ENCODE data around the gene ISX.

The ISX gene

DNA sequence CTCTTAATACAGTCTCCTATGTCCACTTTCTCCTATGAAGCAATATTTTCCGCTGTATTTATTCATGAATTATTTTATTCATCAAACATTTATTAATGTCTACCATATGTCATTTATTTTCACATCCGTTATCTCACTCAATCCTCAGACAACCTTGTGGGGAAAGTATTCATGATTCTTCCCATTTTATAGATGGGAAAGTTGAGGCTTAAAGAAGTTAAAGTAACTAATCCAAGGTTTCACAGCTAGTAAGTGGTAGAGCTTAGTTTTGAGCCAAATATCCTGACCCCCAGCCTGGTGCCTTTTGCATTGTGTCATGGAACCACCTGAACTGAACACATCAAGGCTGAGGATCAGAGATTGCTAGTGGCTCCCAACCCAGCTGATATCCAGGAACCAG lies 66.6 kb downstream of the ISX start:
- peaks cover 27% of the 10 kb centered on the region for H3K4me1 ChIP-seq (ENCODE audit: insufficient read depth, low read length)
- no peaks in the 10 kb centered on the region for H3K27me3 ChIP-seq (ENCODE audit: insufficient read depth, low read length)
- no peak overlapping the region for H3K27ac ChIP-seq (ENCODE audit: low read depth, low read length)
- H3K36me3 ChIP-seq (ENCODE audit: insufficient read depth, low read length): no peaks in the 10 kb centered on the region
- no peak overlapping the region for H3K4me3 ChIP-seq (ENCODE audit: low read length)
- H3K9me3 ChIP-seq (ENCODE audit: insufficient read depth, low read depth, low read length): no peaks in the 10 kb centered on the region
- H3K9ac ChIP-seq (ENCODE audit: low read depth, low read length): no peak overlapping the region
- WGBS: 88% methylated on average over 1 of the region's 2 CpGs

DNA sequence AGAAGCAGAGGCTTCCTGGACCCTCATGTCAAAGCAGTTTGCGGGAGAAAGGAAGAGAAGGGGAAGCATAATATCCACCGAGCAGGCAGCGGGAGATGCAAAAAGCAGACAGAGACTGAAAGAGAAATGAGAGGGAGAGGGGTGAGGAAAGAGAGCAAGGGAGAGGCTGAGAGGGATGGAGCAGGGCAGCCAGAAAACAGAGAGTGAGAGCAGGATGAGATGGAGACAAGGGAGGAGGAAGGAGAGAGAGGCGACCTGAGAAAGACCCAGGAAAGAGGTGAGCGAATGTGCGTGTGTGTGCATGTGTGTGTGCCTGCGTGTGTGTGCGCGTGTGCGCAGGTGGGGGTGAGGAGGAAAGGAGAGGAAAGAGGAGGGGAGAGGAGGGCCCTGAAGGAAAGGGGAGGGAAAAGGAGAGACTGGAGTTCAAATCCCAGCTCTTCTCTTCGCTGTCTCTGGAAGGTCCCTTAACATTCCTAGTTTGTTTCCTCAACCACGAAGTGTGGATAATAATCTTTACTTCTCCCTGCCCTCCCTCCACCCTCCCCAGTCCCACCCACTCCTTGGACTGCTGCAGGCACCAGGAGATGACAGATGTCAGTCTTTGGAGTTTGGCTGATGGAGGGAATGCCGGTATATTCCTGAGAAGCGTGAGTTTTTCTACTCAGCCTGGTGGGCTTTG lies 67.9 kb downstream of the ISX start:
- Histone ChIP-seq H3K4me3 (ENCODE audit: low read length) (no peak overlapping the region), H3K4me1 (ENCODE audit: insufficient read depth, low read length) (peaks cover 27% of the 10 kb centered on the region), H3K27me3 (ENCODE audit: insufficient read depth, low read length) (no peaks in the 10 kb centered on the region), H3K9me3 (ENCODE audit: insufficient read depth, low read depth, low read length) (no peaks in the 10 kb centered on the region), H3K27ac (ENCODE audit: low read depth, low read length) (no peak overlapping the region), H3K9ac (ENCODE audit: low read depth, low read length) (no peak overlapping the region), H3K36me3 (ENCODE audit: insufficient read depth, low read length) (no peaks in the 10 kb centered on the region)
- WGBS: 78% methylated on average over 14 of the region's 14 CpGs

DNA sequence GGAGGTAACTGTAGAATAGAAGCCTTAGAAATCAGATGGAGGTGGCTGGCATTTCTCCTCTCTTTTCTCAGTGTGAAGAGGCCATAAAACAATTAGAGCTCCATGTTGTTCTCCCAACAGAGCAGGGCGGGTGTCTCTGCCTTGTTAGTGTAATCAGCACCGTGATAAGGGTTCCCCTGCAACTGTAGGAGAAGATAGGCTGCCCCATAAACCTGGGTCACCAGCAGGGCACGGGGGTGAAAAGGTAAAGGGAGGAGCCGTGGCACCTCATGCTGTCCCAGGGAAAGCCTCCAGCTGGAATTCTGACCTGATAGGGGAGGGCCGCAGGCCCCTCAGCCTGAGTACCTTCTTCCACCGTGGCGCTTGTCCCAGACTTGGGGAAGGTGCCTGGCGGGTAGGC lies 68.7 kb downstream of the ISX start:
- Histone ChIP-seq H3K27me3 (ENCODE audit: insufficient read depth, low read length) (no peaks in the 10 kb centered on the region), H3K9ac (ENCODE audit: low read depth, low read length) (no peak overlapping the region), H3K36me3 (ENCODE audit: insufficient read depth, low read length) (no peaks in the 10 kb centered on the region), H3K4me3 (ENCODE audit: low read length) (no peak overlapping the region), H3K9me3 (ENCODE audit: insufficient read depth, low read depth, low read length) (no peaks in the 10 kb centered on the region), H3K4me1 (ENCODE audit: insufficient read depth, low read length) (peaks cover 27% of the 10 kb centered on the region), H3K27ac (ENCODE audit: low read depth, low read length) (peak overlapping the region; percentile 60; the same call in 1 of the 2 replicates)
- 61% methylated on average over 8 of the region's 8 CpGs for WGBS

DNA sequence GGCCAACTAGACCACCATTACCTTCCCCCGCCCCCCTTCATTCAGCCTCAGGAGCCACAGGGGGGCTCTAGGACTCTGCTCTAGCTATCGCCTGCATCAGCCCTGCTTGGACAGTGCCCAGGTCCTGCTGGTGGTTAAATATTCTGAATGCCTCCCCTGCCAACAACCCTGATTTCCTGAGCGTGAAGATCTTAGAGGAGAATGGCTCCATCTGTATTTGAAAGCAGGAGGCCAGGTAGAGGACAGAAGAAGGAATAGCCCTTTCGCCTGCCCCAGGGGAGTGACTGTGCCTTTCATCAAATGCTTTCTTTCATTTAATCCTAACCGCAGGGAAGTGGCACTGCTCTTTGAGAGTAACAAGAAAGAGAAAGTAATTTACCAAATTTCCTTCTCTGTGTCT lies 69.2 kb downstream of the ISX start:
- WGBS: 26% methylated on average over 4 of the region's 5 CpGs
- peaks cover 27% of the 10 kb centered on the region for H3K4me1 ChIP-seq (ENCODE audit: insufficient read depth, low read length)
- H3K4me3 ChIP-seq (ENCODE audit: low read length): no peak overlapping the region
- peak overlapping the region; percentile 60; the same call in 1 of the 2 replicates for H3K27ac ChIP-seq (ENCODE audit: low read depth, low read length)
- no peaks in the 10 kb centered on the region for H3K27me3 ChIP-seq (ENCODE audit: insufficient read depth, low read length)
- no peaks in the 10 kb centered on the region for H3K9me3 ChIP-seq (ENCODE audit: insufficient read depth, low read depth, low read length)
- H3K36me3 ChIP-seq (ENCODE audit: insufficient read depth, low read length): no peaks in the 10 kb centered on the region
- no peak overlapping the region for H3K9ac ChIP-seq (ENCODE audit: low read depth, low read length)

Data from HUES64 (cell line).